IPS-18c (cell line): ENCODE measurements around the gene KCNJ12.
"Not testable (repeated sequence)": the region's sequence is repeated elsewhere in the genome, so short reads cannot be mapped to it uniquely, and the experiment has no call there.

ENCODE experiments used
- H3K4me3 ChIP-seq: 2 replicates; pipeline ENCODE4 v1.7.0; 2013; ENCODE audit warnings: low read depth, mild to moderate bottlenecking, low read length, moderate library complexity; ENCODE audit not compliant: insufficient read depth
- H3K9me3 ChIP-seq: one replicate; pipeline ENCODE4 v1.6.1; 2013; ENCODE audit warnings: mild to moderate bottlenecking, low read length, moderate library complexity; ENCODE audit not compliant: control insufficient read depth, insufficient read depth

KCNJ12 gene

DNA sequence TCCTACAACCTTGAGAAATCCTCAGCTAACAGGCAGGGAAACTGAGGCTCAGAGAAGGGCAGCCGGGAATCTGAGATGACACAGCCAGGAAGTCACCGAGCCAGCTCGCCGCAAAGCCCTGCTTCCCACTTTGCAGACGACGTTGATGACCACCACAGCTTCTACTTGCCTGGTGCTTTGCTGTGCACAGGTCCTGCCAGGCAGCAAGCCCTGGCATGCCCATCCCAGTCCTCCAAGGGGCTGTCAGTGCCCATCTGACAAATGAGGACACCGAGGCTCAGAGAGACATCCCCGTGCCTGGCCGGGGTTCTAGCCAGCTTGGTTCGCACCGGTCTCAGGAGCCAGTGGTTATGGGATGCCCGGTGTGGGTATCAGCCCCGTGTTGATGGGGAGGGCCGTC lies 20.1 kb downstream of the KCNJ12 start:
- H3K4me3 ChIP-seq = no peak overlapping the region
- H3K9me3 ChIP-seq = no peaks in the 10 kb centered on the region

DNA sequence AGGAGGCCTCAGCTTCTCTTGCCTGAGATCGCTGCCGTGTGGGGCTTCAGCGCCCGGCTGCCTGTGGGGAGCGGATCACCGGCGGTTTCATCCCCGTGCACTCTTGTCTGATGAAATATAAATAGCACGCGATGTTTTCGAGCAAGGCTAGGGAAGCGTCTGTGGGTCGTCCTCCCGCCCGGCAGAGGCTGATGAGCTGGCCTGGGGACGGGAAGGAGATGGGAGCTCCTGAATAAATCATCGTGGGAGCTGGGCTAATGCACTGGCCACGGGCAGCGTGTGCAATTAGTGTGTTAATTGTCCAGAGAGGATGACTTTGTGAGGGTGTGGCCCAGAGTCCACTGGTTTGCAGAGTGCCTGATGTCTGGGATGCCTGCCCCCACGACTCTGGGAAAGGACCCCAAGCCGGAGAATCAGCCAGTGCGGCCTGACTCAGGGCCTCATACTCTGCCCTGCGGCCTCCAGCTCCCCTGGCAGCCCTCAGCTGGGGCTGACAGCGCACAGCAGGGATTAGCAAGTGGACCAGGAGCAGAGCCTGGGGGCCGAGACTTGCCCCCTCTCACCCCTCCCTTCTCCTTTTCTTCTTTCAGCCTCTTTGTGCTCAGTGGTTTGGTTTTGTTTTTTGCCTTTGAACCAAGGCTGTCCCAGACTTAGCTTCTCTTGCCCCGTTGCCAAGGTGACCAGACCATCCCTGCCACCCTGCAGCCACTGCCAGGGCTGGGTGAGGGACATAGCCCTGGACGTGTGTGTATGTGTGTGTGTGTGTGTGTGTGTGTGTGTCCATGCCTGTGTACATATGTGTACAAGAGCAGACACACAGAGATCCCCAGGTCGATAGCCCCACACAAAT lies 21.4 kb downstream of the KCNJ12 start:
- no peak overlapping the region for H3K4me3 ChIP-seq
- no peaks in the 10 kb centered on the region for H3K9me3 ChIP-seq

DNA sequence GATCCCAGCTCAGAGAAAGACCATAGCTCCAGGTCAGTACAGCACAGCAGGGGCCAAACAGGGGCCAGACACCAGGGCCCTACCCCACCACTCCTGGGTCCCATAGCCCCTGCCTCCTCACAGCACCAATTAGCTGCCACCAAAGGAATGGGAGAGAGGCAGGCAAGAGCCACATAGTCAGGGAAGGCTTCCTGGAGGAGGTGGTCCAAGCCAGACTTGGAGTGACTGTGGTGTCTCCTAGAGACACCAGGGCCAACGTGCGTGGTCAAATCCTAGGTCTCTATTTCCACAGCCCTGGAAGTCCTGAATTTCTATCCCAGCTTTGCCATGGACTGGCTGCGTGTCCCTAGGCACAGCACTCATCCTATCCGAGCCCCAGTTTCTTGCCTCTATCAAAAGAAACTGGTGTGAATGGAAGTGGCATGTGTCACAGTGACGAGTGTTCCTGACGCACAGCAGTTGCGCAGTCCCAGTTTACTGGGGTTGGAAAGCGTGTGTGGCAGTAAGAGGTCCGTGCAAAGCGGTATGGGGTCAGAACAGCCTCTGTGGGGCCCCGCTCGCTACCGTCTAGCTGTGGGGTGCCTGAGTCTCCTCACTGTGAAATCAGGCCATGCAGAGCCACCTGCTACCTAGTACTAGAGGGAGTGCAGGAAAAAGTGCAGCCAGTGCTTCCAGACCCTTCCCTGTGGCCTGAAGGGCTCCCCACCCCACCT lies 23.5 kb downstream of the KCNJ12 start:
- Histone ChIP-seq H3K4me3 (no peak overlapping the region), H3K9me3 (no peaks in the 10 kb centered on the region)

DNA sequence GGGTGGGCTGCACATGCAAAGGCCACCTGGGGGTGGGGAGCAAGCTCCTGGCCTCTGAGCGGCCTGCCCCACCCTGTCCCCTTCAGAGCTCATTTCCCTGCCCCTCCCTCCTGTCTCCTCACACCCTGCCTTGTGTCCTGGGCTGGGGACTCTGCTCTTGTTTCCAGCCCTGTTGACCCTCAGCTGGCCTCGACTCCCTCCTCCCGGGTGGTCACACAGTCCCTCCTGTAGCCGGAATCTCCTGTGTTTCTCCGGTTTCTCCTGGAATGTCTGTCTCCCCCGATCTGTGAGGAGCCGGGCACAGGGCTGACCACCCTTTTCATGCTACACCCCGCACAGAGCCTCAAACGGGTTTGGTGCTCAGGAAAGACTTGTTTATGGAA lies 24.0 kb downstream of the KCNJ12 start:
- H3K9me3 ChIP-seq, H3K4me3 ChIP-seq: not testable (repeated sequence)

DNA sequence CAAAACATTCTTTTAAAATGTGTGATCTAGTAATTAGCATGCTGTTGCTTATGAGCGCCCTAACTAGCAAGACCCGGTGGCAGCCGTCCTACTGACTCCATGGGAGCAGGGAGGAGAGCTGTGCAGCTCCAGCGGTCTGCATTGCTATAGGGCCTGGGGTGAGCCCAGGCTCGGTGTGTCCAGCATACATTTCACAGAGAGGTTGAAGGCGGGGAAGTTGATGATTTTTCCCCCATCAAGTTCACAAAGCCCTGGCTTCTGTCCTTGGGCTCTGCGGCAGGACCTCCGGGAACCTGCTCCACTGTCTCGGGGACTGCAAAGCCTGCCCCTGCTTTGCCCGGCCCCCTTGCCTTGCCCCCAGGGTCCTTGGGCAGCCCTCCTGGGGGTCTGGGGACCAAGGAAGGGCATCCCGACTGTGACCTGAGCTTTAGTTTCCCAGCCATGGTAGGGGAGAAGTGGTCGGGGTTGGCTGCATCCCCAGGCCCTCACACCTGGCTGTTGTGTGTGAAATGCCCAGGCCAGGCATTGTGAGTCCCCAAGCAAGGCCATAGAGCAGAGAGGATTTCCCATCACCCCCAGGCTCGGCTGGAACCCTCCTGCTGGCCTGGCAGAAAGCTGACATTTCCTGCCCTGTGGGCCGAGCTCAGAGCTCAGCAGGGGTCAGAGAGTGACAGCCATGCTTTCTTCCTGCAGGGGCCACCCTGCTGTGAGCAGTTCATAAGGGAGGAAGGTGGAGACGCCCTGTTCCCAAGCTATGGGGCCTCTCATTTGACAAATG lies 24.8 kb downstream of the KCNJ12 start:
- Histone ChIP-seq H3K9me3 (no peaks in the 10 kb centered on the region), H3K4me3 (no peak overlapping the region; the same call in 1 of the 2 replicates)

DNA sequence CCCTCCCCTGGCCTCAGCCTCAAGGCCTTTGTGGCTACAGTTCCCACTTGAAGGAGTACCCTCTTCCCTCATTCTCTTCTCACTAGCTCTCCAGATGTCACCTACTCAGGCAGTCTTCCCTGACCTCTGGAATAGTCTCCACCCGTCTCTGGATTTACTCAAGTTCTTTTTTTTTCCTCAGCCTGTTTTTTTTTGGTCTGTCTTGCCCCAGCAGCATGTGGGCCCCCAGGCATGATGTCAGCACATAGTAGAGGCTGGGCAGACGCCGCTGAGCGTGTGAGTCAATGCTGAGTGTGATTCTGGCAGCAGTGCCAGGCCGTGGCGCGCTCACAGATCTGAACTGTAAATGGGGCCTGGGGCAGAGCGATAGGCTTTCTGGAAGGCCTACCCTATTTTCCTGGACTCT lies 26.0 kb downstream of the KCNJ12 start:
- H3K9me3 ChIP-seq, H3K4me3 ChIP-seq: not testable (repeated sequence)

DNA sequence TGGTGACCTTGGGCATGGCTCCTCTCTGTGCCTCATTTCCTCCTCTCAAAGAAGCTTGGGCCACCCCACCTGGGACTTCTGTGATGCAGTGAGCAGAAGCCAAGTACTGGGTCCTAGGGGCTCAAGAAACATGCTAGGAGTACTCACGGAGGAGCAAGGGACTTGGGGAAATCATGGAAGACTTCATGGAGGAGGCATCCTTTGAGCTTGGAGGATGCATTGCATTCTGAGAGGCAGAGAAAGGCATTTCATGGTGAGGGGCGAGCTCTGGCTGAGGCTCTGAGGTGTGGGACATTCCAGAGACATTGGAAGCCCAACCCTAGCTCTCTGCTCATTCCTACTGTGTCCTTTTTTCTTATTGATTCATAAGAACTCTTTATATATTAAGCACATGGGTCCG lies 26.8 kb downstream of the KCNJ12 start:
- H3K9me3 ChIP-seq, H3K4me3 ChIP-seq: not testable (repeated sequence)

DNA sequence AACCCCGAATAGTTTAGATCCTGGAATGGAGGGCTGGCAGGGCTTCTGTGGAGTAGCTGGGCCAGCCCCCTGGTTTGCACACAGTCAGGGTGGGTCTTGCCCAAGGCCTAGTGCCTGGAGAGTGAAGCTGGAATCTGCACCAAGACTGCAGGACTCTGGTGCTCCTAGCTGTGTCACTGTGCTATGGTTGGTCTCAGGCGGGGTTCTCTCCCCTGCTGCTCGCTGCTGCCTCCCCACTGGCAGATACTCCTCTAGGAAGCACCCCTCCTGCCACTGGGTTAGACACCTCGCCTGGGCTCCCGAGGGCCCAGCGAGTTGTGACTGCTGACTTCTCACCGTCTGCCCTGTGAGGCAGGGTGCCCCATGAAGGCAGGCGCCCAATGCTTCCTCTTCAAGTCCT lies 27.9 kb downstream of the KCNJ12 start:
- H3K9me3 ChIP-seq, H3K4me3 ChIP-seq: not testable (repeated sequence)

DNA sequence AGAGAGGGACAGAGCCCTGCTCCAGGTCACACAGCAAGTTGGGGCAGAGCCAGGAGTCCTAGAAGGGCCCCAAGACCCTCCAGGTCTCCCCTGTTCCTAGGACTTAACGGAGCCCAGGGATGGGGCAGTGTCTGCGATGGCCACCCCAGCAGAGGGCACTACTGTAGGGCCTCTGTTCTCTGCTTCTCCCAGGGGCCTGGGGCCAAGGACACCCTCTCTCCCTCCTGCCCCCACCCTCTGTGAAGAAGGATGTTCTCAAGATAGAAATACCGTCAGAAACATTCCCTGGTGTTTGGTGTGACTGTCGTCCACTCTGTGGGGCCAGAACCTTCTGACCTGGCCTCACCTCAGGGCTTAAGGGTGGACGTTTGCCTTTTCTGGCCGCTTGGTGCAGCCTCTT lies 28.4 kb downstream of the KCNJ12 start:
- H3K9me3 ChIP-seq, H3K4me3 ChIP-seq: not testable (repeated sequence)

DNA sequence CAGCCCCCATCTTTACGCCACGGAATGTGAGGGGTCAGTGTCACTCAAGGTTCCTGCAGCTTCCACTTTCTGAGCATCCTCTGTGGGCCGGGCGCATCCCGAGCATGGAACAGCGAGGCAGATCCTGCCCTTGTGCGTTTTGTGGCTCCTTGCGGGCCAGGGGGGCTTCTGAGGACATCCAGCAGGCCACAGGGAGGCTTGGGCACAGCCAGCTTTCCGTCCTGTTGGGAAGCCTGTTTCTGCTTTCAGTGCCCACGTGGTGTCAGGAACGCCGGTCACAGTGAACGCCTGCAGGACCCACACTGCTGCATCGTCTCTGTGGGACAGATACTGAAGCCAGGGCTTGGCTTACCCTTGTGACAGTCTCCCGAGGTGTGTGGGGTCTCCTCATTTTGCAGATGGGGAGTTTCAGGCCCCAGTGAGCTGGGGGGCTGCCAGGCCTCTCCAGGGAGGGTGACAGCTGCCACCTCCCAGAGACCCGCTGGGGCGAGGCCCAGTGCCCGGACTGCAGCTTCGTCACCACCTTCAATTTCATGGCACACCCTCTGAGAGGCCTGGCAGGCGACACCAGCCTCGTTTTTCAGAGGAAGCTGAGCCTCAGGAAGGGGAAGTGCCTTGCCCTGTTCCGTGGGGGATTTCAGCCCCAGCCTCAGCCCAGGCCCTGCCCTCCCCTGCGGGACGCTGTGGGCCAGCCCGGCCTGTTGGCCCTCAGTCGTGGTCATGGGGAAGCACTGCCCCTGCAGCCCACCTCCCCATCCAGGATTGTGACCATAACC lies 29.0 kb downstream of the KCNJ12 start:
- H3K4me3 ChIP-seq = not testable (repeated sequence)

DNA sequence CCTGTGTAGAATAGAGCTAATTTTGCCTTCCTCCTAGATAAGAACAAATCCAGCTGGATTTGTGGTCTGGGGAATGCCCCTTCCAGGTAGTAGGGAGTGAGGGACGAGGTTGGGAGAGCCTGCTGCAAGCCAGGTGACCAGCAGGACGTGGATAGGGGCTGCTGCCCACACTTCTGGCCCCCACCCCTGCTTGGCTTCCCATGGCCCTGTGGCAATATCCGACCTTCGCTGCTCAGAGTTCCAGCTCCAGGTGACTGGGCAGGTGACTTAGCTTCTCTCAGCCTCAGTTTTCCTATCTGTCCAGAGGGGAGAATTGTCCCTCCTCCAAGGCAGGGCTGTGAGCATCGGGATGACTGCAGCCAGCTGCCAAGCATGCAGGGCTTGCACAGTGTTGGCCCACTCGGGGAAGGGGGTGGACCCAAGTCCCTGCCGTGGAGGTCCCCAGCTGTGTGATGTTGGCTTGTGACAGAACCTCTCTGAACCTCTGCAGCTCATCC lies 29.8 kb downstream of the KCNJ12 start:
- H3K9me3 ChIP-seq, H3K4me3 ChIP-seq: not testable (repeated sequence)

More for the DNA sequence above, 29.0 kb downstream of the KCNJ12 start:
- H3K9me3 ChIP-seq = not testable (repeated sequence)

DNA sequence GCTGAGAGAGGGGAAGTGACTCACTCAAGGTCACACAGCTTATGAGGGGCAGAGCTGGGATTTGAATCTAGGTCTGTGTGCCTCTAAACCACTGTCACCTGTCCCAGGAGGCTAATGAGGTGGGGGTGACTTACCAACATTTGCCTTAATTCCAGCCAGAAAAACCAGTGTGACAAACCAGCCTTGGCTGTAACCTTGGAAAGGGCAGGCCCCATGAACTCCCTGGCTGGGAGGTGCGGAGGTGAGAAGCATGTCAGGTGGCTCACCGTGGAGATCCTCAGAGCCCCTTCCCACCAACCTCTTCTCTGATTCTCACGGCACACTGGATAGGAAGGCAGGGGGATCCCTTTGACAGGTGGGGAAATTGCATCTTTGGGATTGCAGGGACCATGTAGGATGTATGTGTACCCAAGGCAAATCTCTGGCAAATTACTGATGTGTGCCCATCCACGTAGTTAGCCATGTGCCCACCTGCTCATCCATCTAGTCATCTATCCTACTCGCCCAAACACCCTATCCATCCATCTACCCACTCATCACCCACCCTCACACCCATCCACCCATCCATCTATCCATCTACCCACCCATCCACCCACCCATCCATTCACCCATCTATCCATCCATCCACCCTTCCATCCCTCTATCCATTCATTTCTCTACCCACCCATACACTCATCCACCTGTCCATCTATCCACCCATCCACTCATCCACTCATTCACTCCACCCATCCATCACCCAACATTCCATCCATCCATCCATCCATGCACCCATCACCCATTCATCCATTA lies 30.7 kb downstream of the KCNJ12 start:
- H3K4me3 ChIP-seq, H3K9me3 ChIP-seq: not testable (repeated sequence)

DNA sequence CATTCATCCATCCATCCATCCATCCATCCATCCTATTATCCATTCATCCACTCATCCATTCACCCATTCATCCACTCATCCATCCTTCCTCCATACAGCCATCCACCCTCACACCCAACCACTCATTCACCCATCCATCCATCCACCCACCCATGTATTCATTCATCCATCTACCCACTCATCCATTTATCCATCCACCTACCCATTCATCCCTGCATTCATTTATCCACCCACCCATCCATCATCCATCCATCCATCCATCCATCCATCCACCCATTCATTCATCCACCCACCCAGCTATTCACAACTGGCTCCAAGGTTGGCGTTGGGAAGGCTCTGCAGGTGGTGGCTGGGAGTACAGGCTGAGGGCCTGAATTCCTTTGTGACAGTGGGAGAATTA lies 31.6 kb downstream of the KCNJ12 start:
- not testable (repeated sequence) for H3K9me3 ChIP-seq, H3K4me3 ChIP-seq

DNA sequence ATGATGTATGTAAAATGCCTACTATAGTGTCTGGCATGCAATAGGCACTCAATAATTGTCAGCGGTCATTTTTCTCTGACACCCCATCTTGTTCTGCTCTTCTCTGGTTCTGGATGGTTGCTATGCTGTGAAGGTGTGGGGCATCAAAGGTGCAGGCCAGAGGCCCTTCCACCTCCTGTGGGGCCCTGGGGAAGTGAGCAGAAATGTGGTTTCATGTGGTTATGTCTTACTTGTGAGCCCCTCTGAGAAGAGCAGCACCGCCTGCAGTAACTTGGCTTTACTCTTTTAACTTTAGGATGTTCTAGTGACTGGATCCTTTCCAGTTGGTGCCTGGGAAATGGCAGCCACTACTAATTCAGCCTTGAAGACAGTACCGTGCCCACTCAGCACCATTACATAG lies 32.1 kb downstream of the KCNJ12 start:
- H3K4me3 ChIP-seq, H3K9me3 ChIP-seq: not testable (repeated sequence)

DNA sequence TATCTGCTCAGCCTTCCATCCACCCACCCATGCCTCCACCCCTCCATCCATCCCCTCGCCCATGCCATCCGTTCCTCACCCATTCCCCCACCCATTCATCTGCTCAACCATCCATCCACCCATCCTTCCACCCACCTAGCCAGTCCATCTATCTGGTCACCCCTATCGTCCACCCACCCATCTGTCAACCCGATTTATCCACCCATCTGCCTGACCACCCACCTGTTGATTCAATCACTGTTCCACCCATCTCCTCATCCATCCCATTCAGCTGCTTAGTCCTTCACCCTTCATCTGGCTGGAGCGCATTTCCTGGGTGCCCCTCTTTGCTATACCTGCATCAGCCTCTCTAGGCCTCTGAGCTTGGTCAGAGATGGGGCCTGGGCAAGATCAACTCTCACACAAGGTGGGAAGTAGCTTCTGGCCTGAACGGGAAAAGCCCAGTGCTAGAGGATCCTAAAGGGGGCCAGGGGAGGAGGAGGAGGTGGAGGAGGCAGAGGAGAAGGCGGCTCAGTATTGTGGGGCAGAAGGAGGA lies 32.7 kb downstream of the KCNJ12 start:
- not testable (repeated sequence) for H3K9me3 ChIP-seq, H3K4me3 ChIP-seq

DNA sequence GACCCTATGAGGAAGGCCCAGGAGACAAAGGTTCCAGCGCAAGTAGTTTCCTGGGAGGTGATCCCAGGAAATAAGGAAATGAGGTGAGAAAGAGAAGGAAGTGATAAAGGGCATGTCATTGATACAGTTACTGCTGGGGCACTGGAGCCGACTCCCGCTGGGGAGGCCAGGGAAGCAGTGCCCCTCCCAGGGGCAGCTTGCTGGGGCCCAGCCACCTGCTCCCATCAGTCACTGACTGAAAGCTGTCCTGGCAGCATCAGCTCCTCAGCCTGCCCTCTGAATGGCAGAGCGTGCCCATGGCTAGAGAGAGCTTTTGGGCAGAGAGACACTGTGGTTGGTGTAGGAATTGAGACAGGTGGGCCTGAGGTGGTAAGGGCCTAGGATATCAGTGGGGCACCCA lies 33.2 kb downstream of the KCNJ12 start:
- H3K9me3 ChIP-seq, H3K4me3 ChIP-seq: not testable (repeated sequence)
